GM18868 (cell line): ENCODE measurements around the gene SNX24.
"Not testable (repeated sequence)": the region's sequence is repeated elsewhere in the genome, so short reads cannot be mapped to it uniquely, and the experiment has no call there.

Experiments used
- ATAC-seq: cut with Tn5 transposase; IDR thresholded peaks from one replicate; pipeline ENCODE4 v1.9.1; 2021; ENCODE audit warnings: mild to moderate bottlenecking, moderate library complexity; ENCODE audit not compliant: unreplicated experiment

Gene SNX24

DNA sequence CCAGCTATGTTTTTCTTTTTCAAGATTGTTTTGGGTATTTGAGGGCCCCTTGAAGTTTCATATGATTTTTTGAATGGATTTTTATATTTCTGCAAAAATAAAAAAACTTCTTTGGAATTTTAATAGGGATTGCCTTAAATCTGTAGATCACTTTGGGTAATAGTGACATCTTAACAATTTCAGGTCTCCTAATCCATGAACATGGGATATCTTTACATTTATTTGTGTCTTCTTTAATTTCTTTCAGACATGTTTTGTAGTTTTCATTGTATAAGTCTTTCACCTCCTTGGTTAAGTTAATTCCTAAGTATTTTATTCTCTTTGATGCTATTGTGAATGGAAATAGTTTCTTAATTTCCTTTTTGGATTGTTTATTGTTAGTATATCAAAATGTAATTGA lies 112.0 kb downstream of the SNX24 start:
- ATAC-seq, result no peak

DNA sequence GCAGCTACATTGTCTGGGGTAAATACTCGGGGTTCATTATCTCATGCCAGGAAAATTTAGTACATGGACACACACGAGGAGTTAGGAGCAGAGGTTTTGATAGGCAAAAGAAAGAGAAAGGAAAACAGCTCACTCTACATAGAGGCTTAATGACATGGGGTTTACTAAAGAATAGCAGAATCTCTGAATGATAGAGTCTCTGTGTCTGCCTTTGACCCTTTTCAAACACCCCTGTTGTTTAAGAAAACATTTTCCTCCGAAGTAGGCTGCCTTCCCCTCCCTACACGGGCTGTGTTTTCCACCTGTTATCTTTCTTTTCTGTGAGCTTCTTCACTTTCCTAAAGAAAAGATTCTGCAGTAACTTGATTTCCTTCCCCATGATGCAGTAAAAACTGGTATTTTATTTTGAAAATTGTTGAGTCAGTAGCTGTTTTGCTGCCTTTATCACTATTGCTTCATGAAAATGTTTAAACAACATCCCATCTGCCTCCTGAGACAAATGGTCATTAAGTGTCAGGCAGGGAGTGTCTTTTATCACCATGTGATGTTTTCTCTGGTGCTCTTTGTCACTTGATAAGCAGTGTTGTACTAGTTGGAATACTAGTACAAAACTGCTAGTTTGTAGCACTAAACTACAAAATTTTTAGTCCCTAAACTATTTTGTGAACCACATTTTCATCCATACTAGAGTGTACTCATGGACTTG lies 114.5 kb downstream of the SNX24 start:
- ATAC-seq, result no peak

DNA sequence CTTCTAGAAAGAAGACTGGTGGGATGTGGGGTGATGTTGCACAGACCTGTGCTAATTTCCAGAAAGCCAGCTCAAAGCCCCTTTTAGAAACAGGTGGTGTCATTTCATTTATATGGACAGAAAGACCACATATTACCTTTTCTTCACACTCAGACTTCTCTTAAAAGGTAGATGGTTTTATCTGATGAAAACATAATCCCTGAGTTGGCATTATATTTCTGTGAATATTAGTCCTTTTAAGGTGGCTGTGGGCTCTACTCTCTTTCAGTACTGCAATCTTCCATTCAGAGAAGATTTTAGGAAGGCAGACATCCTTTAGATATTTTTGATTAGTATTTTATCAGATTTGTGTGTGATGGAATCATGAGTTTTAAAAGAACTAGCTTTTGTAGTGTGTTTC lies 117.9 kb downstream of the SNX24 start:
- no peak for ATAC-seq

DNA sequence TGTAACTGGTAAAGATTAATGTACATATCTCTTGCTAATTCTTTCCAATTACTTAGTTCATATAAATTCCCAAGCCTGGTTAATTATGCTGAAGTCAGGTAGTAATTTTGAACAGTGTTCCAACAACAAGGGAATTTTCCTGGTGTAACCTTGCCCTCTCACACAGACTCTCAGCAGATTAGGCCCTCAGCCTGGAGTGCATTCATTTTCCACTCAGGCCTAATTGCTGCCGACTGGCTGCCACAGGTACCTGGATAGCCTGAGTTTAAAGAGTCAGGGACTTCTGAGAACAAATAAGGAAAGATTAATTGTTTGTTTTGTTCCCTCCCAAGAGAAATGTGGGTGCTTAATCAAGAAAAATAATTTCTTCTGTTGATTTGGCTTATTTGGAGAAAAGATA lies 119.7 kb downstream of the SNX24 start:
- ATAC-seq, result no peak

DNA sequence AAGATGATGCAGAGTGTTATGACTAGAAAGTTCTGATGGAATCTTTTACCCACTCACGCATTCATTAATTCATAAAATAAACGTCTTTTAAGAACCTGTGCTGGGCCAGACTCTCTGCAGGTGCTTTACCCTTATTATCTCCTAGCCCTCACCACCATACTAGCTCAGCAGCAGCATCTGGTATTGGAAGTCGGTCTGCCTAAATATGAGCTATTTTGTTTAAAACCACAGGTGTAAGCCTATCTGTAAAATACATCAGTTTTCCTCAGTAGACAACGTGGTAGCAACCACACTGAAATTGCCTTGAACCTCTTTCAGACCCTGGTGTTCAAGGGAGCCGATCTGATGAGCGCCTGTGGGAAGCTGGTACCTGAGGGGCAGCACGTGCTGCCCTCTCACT lies 121.7 kb downstream of the SNX24 start:
- ATAC-seq, result peak; percentile 29

DNA sequence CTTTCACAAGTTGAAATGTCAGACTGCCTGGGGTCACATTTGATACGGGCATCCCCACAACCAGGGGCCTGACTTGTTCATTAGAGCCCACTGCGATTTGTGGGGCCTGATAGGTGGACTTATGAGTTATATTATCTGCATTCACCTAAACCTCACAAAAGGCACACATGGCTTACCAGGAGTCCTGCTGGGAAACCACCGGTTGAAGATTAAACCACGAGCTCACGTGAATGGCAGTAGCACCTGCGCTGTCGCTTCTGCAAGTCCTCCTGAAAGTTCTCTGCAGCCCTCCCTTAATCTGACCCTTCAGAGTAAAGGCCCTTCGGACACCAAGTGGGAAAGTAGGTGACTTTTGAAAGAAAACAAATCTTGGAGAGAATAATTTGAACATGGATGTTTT lies 122.2 kb downstream of the SNX24 start:
- ATAC-seq, result peak; percentile 91

DNA sequence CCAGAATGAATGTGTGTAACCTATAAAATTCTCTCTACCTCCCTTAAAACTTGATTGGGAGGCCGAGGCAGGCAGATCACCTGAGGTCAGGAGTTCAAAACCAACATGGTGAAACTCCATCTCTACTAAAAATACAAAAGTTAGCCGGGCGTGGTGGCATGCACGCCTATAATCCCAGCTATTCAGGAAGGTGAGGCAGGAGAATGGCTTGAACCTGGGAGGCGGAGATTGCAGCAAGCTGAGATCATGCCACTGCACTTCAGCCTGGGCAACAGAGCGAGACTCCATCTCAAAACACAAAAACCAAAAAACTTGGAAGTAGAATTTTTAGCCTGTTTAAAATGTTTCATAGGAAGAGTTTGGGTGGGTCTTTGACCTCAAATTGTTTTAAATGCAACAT lies 122.6 kb downstream of the SNX24 start:
- not testable (repeated sequence) for ATAC-seq

DNA sequence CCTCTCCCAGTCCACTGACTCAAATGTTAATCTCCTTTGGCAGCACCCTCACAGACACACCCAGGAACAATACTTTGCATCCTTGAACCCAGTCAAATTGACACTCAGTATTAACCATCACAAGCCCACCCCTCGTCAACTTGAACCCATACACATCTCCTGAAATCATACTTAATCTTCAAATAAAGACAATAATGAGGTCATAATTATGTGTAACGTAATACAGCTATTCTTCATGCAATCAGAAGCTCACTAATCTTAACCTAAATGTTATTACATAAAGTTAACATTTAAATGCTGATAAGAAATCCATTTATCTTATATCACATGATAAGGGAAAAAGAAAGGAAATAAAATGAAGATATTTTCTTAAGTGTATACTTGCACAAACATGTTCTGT lies 125.9 kb downstream of the SNX24 start:
- no peak for ATAC-seq

DNA sequence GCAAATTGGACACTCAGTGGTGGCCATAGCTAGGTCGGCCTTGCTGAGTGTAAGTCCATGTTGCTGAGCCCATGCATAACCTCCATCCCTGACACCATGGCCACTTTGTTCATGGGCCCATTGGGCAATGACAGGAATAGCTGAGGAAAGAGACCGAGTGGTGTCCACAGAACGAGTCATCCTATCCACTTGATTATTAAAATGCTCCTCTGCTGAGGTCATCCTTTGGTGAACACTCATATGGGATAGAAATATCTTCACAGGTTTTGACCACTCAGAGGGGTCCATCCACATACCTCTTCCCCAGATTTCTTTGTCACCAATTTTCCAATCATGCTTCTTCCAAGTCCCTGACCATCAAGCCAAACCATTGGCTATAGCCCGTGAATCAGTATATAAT lies 127.5 kb downstream of the SNX24 start:
- ATAC-seq, result no peak

DNA sequence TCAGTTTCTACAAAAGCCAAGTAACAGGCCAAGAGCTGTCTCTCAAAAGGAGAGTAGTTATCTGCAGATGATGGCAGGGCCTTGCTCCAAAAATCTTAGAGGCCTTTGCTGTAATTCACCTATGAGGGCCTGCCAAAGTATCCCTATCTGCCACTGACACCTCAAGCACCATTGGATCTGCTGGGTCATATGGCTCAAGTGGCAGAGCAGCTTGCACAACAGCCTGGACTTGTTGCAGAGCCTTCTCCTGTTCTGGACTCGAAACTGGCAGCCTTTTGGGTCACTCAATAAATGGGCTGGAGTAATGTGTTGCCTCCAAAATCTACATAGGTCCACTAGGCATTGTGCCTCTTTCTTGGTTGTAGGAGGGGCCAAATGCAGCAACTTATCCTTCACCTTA lies 128.3 kb downstream of the SNX24 start:
- not testable (repeated sequence) for ATAC-seq

DNA sequence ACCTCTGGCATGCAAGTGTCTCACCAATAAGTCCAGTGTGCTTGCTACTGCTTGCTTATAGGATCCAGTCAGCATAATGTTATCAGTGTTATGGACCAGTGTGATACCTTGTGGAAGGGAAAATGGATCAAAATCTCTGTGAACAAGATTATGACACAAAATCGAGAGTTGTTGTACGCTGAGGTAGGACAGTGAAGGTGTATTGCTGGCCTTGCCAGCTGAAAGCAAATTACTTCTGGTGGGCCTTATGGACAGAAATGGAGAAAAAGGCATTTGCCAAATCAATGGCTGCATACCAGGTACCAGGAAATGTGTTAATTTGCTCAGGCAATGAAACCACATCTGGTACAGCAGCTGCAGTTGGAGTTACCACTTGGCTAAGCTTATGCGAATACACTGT lies 128.8 kb downstream of the SNX24 start:
- ATAC-seq, result not testable (repeated sequence)

DNA sequence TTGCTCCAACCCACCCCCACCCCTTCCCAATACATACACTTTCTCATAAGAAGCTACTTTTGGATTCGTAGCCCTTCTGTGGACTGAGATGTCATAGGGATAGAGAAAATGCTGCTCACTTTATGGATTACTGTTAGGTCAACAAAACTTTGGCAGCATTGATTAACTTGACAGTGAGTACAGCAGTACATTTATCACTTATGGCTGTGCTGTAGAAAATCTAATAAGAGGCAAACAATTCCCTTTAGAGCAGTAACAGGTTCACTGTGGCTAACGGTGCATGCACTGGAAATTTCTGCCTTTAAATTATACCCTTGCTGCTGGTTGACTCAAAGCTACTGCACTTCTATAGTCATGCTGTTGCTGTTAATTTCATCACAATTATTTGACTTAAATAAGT lies 131.9 kb downstream of the SNX24 start:
- no peak for ATAC-seq

DNA sequence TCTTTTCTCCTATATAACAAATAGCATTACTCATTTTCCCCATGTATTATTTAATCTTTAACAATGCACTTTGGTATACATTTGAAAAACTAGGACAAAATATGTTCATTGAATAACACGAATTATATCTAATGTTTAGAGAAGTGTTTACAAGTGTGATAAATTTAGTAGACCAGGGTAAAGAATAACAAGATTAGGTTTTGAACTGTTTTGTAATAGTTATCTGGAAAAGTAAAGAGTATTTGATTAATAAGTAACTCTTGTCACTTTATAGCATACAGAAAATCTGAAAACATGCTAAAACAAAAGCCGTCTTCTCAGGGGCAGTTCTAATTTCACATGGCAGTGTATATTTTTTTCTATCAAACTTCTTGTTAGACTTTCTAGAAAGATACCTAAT lies 132.7 kb downstream of the SNX24 start:
- ATAC-seq, result no peak

DNA sequence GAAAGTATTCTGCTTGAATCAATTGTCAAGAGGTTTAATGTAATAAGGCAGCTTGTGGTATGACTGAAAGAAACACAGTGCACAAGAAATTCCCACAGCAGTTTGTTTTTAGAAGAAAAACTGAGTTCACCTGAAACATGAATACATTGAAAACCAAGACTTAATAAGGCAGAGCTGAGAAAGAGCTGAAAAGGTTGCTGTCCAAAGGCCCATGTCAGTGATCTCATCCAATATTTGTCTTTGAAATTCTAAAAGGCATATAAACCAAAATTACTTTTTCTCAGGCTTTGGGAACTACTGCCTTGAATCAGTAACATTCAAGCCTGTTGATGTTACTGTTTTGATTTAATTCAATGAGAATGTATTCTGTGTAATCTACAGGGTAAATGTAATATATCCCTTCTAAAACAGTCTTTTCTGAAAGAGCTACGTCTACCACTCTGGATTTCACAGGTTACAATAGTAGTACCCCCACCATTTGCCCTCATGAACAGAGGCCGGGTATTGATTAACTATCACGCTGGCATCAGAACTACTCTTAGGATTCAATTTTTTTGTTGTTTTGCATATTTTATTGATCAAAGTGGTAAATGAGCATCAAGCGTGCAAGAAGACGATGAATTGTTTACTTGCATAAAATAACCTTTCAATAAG lies 133.4 kb downstream of the SNX24 start:
- ATAC-seq, result no peak

DNA sequence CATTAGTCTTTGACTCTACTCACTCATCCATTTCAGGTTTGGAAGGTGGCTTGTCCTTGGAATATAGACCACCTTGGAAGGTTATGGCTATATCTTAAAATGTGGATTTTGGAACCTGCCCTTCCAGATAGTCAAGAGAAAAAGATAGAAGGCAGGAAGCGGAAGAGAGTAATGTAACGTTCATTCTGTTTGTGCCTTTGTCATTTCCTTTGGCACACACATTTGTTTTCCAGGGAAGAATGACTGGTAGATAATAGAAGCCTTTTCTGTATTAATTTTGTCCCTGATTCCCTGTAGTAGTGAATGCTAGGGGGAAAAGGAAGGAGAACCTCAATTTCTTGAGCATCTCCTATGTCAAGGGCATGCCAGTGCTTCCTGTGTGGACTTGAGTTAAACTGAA lies 136.4 kb downstream of the SNX24 start:
- no peak for ATAC-seq

DNA sequence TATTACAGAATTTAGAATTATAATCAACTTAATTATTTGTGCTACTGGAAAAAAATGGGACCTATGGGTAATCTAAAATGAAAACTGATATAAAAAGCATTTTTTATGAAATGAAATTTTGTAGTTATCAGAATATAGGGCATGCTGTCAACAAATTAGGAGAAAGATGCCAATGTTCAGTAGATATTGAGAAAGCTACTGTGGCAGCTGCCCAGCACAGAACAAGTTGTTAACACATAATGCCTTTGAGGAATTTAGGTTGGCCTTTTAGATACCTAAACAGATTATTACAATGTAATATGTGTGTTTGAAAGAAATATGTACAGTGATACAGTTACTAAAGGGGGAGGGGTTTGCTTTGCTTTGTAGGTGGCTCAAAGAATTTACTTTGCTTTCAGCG lies 137.0 kb downstream of the SNX24 start:
- ATAC-seq, result no peak

DNA sequence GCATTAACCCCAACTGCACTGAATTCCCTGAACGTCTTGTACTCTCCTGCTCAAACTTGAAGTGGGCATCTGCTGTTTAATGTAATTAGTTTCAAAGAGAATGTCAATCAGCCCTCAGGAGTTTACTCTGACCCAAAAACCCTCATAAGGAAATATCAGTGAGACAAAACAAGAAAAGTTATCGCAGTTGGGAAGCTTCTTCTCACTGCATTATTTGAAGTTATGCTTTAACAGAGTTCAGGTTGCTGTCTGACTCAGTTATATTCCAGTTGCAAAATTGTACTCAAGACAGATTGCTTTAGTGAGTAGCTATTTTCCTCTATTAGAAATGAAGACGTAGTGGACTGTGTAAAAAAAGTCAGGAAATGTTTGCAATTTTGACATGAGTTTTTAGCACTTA lies 139.0 kb downstream of the SNX24 start:
- ATAC-seq, result no peak

DNA sequence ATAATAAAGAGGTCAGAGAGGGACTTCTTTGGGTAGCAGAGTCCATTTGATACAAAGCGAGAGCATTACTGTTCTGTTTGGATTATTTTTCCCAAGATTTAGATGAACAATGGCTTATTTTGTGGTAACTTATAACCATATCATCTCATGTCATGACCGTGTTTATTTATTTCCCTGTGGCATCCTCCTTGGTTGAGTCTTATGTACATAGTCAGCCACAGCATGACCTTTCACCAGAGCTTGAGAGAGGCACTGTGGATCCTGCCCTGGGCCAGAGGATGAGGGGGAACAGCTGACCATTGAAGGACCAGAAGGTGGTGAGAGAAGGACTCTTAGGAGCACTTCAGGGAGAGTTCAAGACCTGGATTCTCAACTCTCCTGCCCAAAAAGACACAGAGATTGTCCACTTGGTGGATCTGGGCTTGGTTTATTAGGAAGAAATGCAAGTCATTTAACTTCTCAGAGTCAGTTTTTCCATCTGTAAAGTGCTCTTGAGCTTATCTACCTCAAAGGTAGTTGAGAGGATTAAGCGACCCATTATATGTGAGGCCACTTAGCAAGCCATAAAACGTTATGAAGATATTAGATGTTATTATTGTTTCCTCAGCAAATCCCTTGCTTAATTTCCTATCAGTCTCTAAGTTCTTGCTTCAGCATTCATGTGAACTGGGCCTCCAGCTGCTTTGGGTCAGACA lies 139.7 kb downstream of the SNX24 start:
- ATAC-seq, result no peak

DNA sequence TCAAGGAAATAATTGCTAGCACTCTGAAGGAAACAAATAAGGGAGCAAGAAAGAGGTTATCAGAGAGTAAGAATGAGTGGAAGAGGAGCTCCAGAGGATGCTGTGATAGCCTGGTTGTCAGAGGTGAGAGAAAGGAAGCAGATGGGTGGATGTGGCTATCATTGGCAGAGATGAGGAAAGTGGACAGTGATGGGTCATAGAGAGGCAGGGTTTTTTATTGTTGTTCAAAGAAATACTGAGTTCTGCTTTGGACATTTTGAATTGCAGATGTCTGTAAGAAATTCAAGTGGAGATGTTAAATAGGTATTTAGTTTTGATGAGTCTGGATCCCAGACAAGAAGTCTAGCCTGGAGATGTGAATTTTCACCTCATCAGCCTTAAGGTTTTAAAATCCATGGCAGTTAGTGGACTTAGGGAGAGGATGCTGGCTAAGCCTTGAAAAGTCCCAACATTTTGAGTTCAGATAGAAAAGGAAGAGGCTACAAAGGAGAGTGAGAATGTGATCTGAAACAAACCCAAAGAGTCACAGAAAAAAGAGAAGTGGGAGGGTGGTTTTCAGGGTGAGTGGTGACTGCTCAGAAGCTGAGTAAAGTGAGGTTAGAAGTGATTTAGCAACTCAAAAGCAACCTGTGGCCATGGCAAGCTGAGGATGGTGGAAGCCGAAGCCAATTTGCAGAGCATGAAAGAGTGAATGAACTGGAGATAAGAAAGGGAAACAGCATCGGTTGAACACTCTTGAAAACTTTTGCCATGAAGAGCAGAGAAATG lies 140.7 kb downstream of the SNX24 start:
- peak; percentile 98 for ATAC-seq

DNA sequence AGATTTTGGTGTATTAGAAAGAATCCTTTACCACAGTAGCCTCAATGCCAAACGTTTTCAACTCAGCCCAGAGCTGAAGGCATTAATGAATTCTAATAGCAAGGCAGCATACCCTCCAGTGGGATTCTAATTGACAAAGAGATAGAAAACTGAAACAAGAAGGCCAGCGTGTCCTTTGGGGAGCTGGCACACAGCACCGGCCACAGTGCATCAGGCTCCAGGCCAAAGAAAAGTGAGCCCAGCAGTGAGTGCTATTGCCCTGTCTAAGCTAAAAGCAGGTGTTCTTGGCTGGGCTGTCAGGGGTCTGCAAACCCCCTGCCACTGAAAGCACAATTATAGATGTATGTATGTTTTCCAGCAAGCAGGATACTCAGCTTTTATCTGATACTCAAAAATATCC lies 150.7 kb downstream of the SNX24 start:
- ATAC-seq, result no peak

DNA sequence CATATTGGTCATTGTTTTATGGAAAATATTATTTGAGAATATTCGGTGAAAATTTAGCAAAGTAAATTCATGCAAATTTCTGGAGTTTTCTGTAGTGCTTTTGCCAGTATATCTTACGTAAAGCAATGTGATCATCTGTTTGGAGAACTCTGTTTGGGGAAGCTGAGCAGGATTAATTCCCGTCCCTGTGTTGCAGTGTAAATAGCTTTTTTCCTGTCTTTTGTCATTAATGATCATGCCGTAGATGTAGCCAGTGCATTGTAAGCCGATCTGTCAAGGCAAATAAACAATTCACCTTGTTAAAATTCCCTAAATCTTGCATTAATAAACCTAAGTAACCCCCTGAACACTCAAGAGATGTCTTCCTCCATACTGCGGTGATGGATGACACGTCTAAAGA lies 151.9 kb downstream of the SNX24 start:
- no peak for ATAC-seq
